GM12801 (cell line): ENCODE data around the gene GJA4.

Experiments used
- TF ChIP-seq, protein P1 (sequence below): IDR thresholded peaks from one replicate; pipeline ENCODE4 v1.5.1; 2011; ENCODE audit warnings: control low read depth; ENCODE audit not compliant: insufficient read length; ENCODE audit errors: extremely low read depth

Gene GJA4

DNA sequence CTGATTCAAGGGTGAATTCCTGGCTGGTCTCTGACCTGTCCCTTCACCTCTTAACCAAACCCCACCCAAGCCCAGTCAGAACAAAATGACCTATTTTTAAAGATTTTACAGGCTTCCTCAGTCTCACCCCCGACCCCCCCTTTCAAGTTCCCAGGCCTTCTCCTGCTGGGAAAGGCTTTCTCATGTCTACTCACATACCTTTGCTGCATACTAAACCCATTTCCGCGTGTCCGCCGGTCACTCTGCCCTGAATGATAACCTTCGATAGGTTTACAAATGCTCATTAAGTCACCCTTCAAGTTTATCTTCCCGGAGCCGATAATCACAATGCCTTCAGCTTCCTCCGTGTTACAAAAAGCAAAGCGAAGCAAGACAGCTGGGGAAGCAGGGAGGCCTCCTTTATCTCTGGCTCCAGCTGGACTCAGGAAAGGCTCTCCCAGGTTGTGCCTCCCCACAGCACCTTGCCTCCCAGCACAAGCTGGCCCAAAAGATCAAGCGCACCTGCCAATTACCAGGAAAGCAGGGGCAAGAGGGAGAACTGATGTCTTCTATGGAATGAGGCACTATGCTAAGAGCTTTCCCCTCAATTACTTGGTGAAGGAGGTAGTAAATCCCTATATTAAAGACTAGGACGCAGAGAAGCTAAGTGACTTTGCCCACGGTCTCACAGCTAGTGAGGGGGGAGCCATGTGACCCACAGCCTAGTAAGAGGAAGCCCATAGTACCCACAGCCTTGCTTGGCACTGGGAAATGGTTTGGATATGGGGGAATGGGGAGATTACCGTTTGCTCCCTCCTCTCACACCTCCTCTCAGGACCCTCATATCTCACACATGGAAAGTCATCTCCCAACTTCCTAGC, 50.8 kb downstream of the GJA4 start:
- TF ChIP-seq, protein P1, sequence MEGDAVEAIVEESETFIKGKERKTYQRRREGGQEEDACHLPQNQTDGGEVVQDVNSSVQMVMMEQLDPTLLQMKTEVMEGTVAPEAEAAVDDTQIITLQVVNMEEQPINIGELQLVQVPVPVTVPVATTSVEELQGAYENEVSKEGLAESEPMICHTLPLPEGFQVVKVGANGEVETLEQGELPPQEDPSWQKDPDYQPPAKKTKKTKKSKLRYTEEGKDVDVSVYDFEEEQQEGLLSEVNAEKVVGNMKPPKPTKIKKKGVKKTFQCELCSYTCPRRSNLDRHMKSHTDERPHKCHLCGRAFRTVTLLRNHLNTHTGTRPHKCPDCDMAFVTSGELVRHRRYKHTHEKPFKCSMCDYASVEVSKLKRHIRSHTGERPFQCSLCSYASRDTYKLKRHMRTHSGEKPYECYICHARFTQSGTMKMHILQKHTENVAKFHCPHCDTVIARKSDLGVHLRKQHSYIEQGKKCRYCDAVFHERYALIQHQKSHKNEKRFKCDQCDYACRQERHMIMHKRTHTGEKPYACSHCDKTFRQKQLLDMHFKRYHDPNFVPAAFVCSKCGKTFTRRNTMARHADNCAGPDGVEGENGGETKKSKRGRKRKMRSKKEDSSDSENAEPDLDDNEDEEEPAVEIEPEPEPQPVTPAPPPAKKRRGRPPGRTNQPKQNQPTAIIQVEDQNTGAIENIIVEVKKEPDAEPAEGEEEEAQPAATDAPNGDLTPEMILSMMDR, result no peak

DNA sequence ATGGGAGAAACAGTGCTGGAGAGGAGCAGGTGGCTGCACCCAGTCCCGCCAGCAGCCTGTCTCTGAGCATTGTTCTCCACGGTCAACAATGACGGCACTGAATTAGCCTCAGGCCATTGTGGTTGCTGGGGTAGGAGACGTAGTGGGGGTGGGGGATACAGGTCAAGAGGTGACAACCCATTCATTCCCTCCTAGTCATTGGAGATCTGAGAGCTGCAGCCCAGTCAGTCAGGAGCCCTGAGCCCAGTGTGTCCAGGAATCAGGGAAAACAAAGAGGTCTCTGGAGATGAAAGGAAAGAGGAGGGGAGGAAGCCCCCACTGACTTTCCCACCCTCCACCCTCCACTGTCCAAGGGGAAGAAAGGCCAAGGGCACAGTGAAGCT, 51.4 kb downstream of the GJA4 start:
- TF ChIP-seq, protein P1, result no peak
